HG02973 (cell line): Measurements from ENCODE around the gene ZNF385A.
"Not testable (repeated sequence)": the region's sequence is repeated elsewhere in the genome, so short reads cannot be mapped to it uniquely, and the experiment has no call there.

Source experiments
- ATAC-seq: cut with Tn5 transposase; IDR thresholded peaks from one replicate; pipeline ENCODE4 v1.9.1; 2021; ENCODE audit warnings: moderate library complexity; ENCODE audit not compliant: unreplicated experiment

The ZNF385A gene

DNA sequence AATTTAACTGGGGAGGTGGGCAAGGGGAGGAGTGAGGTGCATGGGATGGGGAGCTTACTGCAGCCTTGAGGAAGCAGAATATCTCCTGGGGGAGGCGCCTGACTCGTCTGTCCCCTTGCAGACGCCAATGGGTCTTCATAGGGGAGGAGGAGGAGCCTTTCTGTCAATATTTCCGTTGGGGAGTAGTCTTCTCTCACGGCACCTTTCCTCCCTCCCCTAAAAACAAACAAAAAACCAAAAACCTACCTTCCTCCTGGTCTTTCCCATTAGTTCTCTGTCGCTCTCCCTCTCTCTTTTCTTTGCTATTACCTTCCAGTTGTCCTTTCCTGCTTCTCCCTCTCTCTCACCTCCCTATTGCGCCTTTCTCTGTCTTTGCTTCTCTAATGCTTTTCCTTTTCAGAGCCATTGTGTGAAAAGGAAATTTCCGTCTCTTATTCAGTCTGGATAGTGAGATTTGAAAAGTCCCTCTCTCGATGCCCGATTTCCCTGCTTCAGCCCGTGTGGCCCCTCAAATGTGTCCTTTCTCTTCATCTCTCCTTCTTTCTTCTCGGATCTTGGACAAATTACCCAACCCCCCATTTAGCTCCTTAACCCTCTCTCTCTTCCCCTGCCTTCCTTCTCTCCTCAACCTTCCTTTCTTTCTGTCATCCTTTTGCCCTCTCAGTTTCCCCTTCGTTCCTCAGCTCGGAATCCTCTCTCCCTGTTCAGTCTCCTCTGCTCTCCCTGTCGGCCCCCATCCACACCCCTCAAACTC is 26.2 kb downstream of the ZNF385A start:
- ATAC-seq: no peak

DNA sequence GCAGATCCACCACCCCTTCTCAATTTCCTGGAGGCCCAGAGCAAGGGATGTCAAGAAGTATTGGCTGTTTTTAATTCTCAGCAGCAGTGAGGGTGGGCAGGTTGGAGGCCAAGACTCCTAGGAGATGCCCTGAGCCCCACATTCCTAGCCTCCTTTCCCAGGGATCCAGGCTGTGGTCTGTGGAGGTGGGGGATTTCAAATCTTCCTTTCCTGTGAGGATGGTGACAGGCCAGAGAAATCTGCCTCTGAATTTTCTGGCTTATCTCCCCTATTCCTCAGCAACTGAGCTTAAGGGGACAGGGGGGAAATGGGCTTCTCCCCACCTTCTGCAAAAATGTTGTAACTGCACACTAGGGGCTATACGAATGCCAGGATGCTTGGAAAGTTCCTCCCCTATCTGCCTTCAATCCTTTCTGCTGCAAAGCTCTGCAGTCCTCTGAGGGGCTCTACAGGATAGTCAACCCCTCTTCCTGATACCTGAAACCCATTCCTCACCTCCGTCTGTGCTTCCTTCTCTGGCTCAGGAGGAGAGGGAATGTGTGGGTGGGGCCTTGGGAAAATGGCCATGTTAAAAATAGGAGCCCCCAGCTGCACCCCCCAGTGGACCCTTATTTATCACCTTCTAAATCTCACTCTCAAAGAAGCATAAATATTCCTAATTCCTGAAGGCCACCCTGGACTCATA is 26.9 kb downstream of the ZNF385A start:
- ATAC-seq: no peak

DNA sequence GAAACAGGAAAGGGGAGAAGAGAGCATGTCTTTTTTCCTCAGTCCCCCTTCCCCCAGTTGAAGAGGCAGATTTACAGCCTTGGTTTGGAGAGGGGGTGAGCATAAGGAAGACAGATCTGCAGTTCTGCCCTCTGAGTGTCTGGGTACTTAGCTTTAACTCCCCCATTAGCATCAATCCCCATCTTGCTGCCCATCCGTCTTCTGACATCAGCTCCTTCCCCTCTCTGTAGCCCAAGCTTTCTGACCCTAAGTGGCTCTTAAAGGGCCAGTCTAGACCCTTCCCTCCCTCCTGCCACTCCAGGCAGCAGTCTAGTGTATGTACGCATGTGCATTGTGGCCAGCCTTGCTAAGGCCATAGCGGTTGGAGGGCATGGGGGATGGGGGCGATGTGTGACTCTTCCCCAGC is 27.6 kb downstream of the ZNF385A start:
- ATAC-seq: no peak

DNA sequence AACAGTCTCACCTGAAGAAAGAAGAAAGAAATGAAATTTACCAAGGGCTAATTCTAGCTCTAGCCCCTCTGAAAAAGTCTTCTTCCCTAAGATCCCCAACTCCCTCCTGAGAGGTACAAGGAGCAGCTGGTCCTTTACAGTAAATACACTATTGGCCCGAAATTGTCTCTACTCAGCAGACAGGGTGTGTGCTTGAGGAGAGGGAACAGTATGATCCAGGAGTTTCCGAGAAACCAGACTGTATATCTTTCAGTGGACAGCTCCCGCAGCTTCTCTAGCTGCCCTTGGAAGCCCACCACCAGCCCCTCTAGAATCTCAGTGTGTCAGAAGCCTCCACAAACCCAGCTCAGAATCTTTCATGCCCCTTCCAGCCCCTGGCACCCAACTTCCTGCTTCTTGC is 28.3 kb downstream of the ZNF385A start:
- ATAC-seq: no peak

DNA sequence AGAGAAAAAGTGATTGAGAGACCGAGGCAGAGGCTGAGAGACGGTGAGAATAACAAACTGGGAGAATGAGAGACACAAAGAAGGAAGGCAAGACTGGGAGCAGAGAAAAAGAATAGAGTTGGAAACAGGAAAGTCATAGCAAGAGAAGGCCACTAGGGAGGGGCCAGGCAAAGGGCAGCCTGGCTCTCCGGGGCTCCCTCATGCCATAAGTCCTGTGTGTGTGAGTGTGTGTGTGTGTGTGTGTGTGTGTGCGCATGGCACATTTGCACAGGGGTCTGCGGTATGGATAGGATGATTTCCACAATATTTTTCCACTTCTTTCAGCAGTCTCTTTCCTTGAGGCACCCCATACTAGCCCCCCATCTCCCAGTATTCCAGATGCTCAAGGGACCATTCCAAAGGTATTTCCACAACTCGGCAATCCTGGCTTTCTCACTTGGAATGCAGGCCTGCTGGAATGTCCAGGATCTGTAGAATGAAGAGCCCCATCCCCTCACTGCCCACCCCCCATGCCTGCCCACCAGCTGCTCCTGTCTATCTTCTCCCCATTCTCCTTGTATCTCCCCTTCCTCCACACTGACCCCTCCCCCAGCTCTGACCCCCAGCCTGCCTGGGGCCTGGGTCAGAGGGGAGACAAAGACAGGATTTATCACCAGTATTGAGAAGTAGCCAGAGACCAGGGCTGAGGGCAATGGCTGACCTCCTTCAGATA is 29.3 kb downstream of the ZNF385A start:
- ATAC-seq: no peak

DNA sequence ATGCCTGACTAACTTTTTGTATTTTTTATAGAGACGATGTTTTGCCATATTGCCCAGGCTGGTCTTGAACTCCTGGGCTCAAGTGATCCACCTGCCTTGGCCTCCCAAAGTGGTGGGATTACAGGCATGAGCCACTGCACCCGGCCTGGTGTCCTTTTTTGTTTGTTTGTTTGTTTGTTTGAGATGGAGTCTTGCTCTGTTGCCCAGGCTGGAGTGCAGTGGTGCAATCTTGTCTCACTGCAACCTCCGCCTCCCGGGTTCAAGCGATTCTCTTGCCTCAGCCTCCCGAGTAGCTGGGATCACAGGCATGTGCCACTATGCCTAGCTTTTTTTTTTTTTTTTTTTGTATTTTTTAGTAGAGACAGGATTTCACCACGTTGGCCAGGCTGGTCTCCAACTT is 30.3 kb downstream of the ZNF385A start:
- not testable (repeated sequence) for ATAC-seq

DNA sequence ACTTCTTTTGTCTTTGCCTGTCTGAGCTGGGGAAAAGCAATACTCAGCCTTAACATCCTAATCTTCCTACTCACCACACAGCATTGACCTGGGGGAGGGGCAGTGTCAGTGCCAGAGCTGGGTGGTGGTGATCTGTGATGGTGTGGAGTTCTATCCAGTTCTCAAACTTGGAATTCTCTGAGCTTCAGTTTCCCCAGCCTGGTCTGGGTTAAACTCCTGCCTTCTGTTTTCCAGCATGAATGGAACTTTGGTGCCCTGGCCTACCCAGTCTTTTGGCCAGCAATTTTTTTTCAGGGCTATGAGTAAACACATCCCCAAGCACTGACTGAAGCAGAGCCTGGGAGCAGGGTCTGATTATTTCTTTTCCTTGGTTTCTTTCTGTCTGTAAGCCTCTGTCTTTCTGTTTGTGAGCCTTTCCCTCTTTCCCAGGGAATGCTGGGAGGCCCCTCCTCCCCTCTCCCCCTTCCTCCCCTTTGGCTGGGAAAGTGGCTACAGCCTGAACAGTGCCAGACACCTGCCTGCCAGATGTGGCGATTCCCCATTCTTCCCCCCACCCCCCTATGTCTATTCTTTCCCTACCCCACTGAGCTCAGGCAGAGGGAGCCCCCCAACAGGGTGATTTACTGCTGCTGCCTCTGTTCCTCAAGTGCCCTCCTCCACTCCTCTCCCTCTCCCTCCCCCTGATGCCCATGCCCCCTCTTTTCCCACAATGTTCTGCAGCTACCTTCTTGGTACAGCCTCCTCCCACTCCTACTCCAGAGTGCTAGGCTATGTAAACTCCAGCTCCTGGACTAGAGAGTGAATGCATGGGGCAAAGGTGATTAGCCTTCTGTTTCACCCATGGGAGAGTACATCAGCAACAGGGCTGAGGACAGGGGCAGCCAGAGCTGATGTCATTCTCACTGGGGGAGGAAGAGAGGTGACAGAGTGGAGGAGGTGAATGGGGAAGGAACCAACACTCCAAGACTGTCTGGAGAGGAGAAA is 31.4 kb downstream of the ZNF385A start:
- ATAC-seq: no peak

DNA sequence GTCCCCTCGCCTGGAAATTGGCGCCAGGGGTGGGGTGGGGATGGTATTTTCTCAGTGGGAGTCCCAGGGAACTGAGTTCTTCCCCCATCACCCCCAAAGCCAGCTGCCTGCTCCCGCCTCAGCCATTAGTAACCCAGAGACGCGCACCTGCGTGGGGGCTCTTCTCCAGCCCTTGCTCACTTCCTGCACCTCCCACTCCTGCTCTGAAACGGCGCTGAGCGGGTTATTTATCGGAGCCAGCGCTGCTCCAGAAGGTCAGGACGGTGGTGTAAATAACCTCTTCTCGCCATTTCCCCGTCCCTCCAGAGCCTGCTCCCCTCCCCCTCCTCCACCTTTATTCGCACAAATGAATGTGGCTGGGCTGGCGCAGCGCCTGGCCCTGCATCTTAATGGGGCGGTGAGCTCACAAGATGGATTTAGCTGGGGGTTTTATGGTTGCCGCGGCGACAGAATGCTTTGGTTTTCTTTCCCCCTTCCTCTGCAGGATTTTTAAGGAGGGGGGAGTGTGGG is 32.5 kb downstream of the ZNF385A start:
- ATAC-seq: no peak

DNA sequence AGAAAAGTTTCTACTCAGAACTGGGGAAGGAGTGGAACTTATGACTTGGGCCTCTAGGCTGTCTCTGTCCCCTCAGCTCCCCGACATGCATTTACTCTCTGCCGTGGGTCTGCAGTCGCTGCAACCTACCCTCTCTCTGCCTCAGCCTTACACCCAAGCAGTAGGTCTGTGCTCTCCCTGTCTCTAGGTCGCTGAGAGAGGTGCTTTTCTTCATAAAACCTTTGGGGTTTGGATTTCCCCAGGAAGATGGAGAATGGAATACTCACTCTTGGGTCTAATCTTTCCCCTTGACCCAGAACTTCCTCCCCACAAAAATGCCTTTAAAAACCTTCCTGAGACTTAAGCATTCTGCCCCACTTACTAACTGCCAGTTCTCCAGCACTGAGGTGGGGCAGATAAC is 33.2 kb downstream of the ZNF385A start:
- no peak for ATAC-seq

DNA sequence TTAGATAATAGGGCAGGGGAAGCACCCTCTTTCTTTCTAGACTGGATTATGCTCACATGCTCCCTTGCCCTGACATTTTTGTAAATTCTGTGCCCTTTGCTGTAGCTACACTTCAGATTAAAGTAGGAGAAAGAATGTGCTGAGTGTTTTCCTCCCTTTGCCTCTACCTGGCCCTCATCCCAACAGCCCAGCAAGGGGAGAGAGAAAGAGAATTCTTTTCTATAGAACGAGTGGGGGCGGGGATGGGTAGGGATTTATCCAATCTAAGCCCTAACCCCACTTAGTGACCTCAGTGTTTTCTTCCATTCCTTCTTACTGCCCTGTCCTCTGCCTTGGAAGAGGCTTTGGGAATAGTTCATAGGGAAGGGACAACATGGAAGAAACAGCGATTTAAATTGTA is 33.8 kb downstream of the ZNF385A start:
- no peak for ATAC-seq

DNA sequence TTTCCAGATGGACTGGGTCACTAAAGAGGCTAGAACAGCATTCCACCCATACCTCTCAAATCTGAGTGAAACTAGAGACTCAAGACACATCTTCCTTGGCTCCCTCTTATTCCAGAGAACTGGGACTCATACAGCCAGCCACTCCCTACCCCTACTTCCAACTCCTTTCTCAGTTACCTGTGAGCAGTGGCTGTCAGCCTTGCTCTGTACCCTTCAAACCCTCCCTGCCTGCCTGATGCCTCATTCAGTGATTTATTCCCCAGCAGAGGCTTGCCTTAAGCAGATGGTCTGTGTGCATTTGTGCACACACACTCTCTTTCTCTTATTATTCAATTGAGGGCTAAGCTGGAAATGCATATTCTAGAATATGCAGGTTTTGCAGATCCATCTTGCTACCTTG is 34.9 kb downstream of the ZNF385A start:
- ATAC-seq: no peak

DNA sequence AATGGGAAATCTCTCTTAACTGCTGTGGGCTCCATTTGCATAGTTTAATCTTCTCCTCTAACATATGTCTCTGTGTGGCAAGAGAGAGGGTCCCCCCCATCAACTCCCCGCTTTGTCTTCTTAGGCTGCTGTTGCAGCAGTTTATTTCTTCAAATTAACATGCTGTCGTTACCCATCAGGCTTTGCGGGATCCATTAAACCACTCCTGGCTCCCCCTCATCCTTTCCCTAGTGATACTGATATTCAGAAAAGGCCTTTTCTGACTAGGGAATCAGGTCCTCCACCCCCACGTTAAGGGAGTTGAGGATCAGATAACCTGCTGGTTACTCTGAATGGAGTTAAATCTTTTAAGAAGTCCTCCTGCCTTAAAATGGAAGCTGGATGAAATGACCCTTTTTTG is 35.5 kb downstream of the ZNF385A start:
- ATAC-seq: no peak

DNA sequence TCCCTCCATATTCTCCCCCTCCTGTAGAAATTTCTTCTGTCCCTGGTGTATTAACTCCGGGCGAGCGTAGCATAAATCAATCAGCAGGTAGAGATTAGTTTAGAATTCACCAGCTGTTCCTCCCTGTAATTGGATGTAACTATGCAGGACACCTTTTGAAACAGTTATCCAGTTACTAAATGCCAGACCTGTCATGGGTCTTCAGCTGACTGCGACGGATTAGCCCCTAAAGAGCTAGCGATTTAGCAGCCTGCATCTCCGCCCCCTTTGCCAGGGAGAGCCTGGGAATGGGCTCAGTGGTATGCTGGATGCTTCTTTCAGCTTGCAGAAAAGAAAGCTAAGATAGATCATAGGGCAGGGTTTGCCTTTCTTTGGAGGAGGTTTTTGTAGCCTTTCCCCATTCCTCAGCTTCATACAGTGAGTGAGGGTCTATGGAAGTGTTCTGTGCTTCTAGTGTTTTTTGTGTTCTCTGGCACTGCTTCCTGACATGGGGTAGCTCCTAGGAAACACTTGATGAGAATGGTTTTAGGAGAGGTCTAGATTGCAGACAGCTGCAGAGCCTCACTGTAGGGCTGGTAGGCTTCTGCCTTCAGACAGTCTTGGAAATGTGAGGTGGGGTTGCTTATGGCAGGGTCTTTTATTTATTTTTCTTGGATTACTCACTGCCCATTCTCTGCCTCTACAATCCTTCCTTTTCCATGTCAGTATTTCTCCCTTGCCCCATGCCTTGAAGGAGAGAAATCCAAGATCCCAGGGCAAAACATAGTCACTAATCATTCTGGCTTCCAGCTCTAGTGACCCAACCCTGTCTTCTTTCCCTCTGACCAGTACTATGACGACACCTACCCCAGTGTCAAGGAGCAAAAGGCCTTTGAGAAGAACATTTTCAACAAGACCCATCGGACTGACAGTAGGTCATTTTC is 42.9 kb downstream of the ZNF385A start:
- no peak for ATAC-seq

DNA sequence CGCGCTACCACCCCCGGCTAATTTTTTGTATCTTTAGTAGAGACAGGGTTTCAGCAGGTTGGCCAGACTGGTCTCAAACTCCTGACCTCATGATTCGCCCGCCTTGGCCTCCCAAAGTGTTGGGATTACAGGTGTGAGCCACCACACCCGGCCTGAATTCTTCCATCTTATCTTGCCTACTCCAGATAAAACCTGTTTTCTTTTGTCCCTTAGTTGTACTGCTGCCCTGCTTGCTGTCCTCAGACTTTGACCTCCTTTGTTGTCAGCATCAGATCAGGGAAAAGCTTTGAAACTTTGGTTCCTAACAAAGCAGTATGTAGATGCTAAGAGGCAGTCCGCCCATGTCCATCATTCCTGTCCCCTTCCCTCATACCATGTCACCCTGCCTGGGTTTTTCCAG is 43.7 kb downstream of the ZNF385A start:
- no peak for ATAC-seq

DNA sequence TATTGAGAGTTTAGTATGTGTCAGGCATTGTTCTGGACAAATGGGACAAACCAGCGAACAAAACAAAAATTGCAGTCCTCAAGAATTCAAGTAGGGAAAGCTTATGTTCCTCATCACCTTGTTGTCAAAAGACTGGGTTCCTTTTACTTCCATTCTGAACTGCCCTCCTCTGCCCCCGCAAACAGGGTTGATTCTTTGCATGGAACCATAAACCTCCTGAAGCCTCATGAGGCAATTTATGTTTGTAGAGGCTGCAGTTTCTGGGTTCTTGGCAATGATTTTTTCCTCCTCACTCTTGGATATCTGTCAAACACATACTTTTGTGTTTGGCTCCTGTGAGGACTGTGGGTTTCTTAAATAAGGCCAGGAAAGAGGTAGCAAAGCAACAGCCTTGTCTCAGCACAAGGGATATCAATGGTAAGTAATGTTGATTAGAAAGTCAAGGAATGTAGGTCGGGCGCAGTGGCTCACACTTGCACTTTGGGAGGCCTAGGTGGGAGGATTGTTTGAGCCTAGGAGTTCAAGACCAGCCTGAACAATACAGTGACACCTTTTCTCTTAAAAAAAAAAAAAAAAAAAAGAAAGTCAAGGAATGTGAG is 45.7 kb downstream of the ZNF385A start:
- no peak for ATAC-seq

DNA sequence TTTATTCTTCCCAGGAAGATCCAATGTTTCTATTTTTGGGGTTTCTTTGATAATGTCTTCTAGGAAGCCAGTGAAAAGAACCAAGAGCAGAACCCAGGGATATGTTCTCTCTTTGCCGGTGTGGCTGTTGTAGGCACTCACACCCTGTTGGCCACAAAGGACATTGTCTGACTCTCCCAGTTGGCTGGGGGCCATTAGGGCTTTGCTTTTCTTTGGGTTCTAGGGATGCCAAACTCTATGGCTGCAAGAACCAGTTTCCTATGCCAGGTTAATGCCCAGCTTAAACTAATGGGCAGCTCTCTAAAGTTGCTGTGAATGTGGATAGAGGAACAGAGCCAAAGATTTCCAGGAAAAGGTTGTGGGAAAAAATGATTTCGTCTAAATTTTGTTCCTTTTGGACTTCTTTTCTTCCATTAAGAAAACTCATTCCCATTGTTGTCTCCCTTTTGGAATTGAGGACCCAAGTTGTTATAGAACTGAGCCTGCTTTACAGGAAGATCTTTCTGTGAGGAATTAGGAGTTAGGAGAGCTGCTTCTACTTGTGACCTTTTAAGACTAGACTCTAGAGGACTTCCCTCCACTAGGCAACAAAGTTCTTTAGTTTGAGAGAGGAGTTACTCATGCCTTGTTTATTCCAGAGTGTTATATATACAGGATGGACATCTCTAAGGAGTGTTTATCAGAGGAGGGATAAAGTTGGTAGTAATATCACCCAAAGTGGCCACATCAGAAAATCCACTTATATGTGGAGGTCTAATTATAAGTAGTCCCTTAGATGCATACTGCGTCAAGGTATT is 46.5 kb downstream of the ZNF385A start:
- ATAC-seq: no peak

DNA sequence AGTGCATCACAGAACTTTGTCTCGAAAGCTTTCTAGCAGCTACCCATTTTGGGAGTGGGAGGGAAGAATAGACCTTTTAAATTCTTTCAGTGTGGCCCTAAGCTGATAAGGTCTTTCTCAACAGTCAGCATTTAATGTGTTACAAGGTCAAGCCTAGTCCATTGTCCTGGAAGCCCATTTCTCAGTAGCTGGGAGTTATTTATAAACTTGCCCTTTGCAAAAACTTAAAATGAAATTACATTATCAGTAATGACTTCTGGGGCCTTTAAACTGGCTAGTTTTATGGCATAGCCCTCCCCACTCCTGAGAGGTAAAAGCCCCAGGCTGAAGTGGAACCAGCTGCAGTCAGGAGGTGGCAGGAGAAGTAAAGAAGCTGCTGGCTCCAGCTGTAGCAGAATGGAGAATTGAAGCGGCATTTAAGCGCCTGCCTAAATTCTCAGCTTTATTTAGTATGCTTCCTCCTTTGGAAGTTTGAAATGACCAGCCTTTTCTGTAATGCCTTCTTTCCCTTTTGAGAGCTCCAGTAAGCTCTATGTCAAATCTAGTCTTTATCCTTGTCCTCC is 47.2 kb downstream of the ZNF385A start:
- no peak for ATAC-seq

DNA sequence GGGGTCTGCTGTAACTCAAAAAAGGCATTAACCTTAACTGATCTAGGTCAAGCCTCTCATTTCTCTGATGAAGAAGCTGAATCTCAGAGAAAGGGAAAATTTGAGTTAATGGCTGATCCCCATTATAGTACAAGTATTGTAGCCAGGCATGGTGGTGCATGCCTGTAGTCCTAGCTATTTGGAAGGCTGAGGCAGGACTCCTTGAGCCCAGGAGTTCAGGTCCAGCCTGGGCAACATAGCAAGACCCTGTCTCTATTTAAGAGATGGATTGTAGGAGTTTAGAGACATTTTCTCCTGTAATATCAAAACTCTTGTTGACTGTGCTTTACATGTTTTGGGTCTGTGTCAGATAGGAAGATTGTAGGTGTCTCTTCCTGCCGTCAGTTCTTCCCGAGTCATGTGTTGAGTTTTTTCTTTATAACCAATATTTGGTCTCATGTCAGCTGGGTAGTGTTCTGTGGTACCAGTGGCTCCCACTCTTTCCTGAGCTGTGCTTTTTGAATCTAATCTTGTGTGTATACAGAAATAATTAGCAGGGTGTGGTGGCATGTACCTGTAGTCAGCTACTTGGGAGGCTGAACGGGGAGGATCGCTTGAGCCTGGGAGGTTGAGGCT is 51.0 kb downstream of the ZNF385A start:
- ATAC-seq: no peak
